Fibroblast of skin of right biceps (primary cell): ENCODE data around the gene MRPS18A.
"Not testable (repeated sequence)": the region's sequence is repeated elsewhere in the genome, so short reads cannot be mapped to it uniquely, and the experiment has no call there.

ENCODE experiments used
- DNase-seq: peaks from one replicate; pipeline ENCODE4 v3.0.0-alpha.2; 2013

The MRPS18A gene

GRCh38 chr6:43669050-43669921 is 18.3 kb downstream of the MRPS18A start:
- DNase-seq: no peak

- DNase-seq: peak; percentile 73
Measured at GRCh38 chr6:43668151-43669028, 19.2 kb downstream of the MRPS18A start.

GRCh38 chr6:43667245-43668150 is 20.1 kb downstream of the MRPS18A start:
- peak; percentile 62 for DNase-seq

- no peak for DNase-seq
Measured at GRCh38 chr6:43666196-43666920, 21.2 kb downstream of the MRPS18A start.

GRCh38 chr6:43665376-43665775 is 22.2 kb downstream of the MRPS18A start:
- no peak for DNase-seq

GRCh38 chr6:43662948-43663347 is 24.6 kb downstream of the MRPS18A start:
- not testable (repeated sequence) for DNase-seq

GRCh38 chr6:43658161-43658560 is 29.4 kb downstream of the MRPS18A start:
- DNase-seq: no peak

GRCh38 chr6:43657221-43657802 is 30.3 kb downstream of the MRPS18A start:
- no peak for DNase-seq

- DNase-seq: not testable (repeated sequence)
Measured at GRCh38 chr6:43652822-43653221, 34.8 kb downstream of the MRPS18A start.

GRCh38 chr6:43648248-43648647 is 39.3 kb downstream of the MRPS18A start:
- no peak for DNase-seq

GRCh38 chr6:43647613-43648012 is 40.0 kb downstream of the MRPS18A start:
- no peak for DNase-seq

- DNase-seq: no peak
Measured at GRCh38 chr6:43645613-43645964, 42.0 kb downstream of the MRPS18A start.

GRCh38 chr6:43644940-43645612 is 42.5 kb downstream of the MRPS18A start, which contains the start of gene RSPH9:
Gene RSPH9 (plus strand): TSS chr6:43645036. CDS start chr6:43645099, 63 bp downstream.
- DNase-seq: peak; percentile 54

GRCh38 chr6:43639984-43640800 is 47.4 kb downstream of the MRPS18A start:
- DNase-seq: peak; percentile 34

GRCh38 chr6:43636308-43636659 is 51.3 kb downstream of the MRPS18A start:
- DNase-seq: no peak

GRCh38 chr6:43635387-43636307 is 51.9 kb downstream of the MRPS18A start, which contains the start of gene MAD2L1BP:
Gene MAD2L1BP (plus strand): TSS chr6:43635840. CDS start chr6:43635876, 36 bp downstream.
- peak; percentile 80 for DNase-seq

GRCh38 chr6:43634702-43635303 is 52.8 kb downstream of the MRPS18A start:
- no peak for DNase-seq

- not testable (repeated sequence) for DNase-seq
Measured at GRCh38 chr6:43633002-43633401, 54.6 kb downstream of the MRPS18A start.
